Measurements from ENCODE around the gene C11orf24.

GRCh38 chr11:68298659-68299516 lies 27.1 kb upstream of the C11orf24 start:
- no peak for TF ChIP-seq CTCF (IDR thresholded peaks at IDR 0.05; ENCODE audit: low read depth, low read length)
- TF ChIP-seq POLR2A (IDR thresholded peaks at IDR 0.05; ENCODE audit: extremely low read depth, insufficient read length), result no peak
- TF ChIP-seq MAX (IDR thresholded peaks at IDR 0.05; ENCODE audit: low read depth, low read length), result no peak

All from NB4 (cell line).